ENCODE measurements around the gene TMEM198. TPM values are rescaled to one million over a fixed set of nuclear protein-coding genes. Genes with fewer than 3 reads are reported as not detected.
A peak's percentile ranks its signal among the peaks of the same experiment; 100 is the strongest.

The TMEM198 gene
- total RNA-seq, 1 donor from 2014 or later = 8.2 TPM

DNA sequence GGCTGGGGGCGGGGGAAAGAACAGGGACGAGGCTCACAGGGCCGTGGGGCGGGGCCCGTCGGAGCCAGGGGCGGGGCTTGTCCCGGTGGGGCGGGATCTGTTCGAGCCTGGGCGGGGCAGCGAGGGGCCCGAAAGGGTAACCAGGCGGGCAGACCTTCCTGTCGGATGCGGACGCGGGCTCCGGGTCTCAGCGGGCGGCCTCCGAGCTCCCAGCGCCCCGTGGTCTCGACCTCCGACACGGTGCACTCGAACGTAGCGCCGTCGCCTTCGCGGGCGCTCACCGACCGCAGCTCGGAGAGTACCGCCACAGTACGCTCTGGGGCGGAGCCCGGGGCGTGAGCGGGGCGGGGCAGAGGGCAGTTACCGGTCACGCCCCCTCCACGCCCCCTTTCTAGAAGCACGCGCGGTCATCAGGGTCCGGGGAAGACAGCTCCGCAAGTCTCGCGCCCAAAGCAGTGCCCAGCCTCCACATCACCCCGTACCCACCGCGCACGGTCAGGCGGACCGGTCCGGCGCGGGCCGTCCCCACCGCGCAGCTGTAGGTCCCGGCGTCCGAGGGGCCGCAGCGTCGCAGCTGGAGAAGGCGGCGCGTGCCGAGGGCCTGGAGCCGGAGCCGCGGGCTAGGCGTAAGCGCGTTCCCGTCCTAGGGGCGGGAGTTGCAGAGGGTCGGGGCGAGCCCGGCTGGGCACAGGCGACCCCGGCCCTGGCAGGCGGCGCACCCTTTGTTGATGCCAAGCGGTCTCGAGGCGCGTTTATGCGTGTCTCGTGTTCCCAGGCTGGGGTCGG is 8.7 kb downstream of the TMEM198 start:
- Mint-ChIP-seq H3K36me3 (ENCODE audit: insufficient read depth) (peaks cover 15% of the 10 kb centered on the region), H3K9me3 (ENCODE audit: low read depth) (no peaks in the 10 kb centered on the region), H3K4me3 (ENCODE audit: low read depth) (peak overlapping the region; percentile 74), H3K27me3 (peaks cover 41% of the 10 kb centered on the region), H3K4me1 (ENCODE audit: low read depth) (peaks cover 3% of the 10 kb centered on the region), H3K27ac (no peak overlapping the region)
- DNase-seq (ENCODE audit: low spot score, unreplicated experiment) = peak; percentile 83
- TF ChIP-seq, protein P1, sequence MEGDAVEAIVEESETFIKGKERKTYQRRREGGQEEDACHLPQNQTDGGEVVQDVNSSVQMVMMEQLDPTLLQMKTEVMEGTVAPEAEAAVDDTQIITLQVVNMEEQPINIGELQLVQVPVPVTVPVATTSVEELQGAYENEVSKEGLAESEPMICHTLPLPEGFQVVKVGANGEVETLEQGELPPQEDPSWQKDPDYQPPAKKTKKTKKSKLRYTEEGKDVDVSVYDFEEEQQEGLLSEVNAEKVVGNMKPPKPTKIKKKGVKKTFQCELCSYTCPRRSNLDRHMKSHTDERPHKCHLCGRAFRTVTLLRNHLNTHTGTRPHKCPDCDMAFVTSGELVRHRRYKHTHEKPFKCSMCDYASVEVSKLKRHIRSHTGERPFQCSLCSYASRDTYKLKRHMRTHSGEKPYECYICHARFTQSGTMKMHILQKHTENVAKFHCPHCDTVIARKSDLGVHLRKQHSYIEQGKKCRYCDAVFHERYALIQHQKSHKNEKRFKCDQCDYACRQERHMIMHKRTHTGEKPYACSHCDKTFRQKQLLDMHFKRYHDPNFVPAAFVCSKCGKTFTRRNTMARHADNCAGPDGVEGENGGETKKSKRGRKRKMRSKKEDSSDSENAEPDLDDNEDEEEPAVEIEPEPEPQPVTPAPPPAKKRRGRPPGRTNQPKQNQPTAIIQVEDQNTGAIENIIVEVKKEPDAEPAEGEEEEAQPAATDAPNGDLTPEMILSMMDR (IDR thresholded peaks at IDR 0.05; ENCODE audit: unreplicated experiment) = no peak

GRCh38 chr2:219553168-219553417 is 9.3 kb downstream of the TMEM198 start:
- Mint-ChIP-seq H3K36me3 (ENCODE audit: insufficient read depth) (peaks cover 14% of the 10 kb centered on the region), H3K27ac (no peak overlapping the region), H3K27me3 (peaks cover 40% of the 10 kb centered on the region), H3K9me3 (ENCODE audit: low read depth) (no peaks in the 10 kb centered on the region), H3K4me3 (ENCODE audit: low read depth) (peak overlapping the region; percentile 60), H3K4me1 (ENCODE audit: low read depth) (peaks cover 3% of the 10 kb centered on the region)
- no peak for DNase-seq (ENCODE audit: low spot score, unreplicated experiment)
- TF ChIP-seq, protein P1 (IDR thresholded peaks at IDR 0.05; ENCODE audit: unreplicated experiment) = no peak

DNA sequence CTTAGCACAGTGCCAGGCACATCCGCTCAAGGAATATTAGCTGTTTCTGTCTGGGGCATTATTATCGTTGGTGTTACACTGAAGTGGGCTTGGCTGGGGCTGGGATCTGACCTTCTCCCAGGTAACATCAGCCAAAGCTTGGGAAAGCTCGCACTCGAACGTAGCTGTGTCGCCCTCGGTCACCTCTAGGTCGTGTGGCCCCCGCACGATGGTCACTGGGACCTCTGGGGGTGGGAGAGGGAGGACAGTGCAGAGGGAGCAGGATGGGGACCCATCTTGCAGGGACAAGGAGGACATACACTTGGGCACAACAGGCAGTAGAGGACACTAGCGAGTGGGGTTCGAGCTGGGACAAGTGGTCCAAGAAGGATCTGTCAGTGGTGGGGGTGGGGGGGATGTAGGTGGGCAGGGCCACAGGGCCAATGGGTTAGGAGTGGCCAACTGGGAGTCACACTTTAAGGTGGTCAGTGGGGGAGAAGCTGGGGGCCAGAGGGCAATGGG is 9.7 kb downstream of the TMEM198 start:
- no peaks in the 10 kb centered on the region for H3K9me3 Mint-ChIP-seq (ENCODE audit: low read depth)
- peak overlapping the region; percentile 60 for H3K4me3 Mint-ChIP-seq (ENCODE audit: low read depth)
- TF ChIP-seq, protein P1 (IDR thresholded peaks at IDR 0.05; ENCODE audit: unreplicated experiment) = no peak
- H3K27ac Mint-ChIP-seq = peak overlapping the region; percentile 49
- H3K27me3 Mint-ChIP-seq = peaks cover 36% of the 10 kb centered on the region
- DNase-seq (ENCODE audit: low spot score, unreplicated experiment) = no peak
- H3K4me1 Mint-ChIP-seq (ENCODE audit: low read depth) = peaks cover 3% of the 10 kb centered on the region
- H3K36me3 Mint-ChIP-seq (ENCODE audit: insufficient read depth) = peaks cover 10% of the 10 kb centered on the region

DNA sequence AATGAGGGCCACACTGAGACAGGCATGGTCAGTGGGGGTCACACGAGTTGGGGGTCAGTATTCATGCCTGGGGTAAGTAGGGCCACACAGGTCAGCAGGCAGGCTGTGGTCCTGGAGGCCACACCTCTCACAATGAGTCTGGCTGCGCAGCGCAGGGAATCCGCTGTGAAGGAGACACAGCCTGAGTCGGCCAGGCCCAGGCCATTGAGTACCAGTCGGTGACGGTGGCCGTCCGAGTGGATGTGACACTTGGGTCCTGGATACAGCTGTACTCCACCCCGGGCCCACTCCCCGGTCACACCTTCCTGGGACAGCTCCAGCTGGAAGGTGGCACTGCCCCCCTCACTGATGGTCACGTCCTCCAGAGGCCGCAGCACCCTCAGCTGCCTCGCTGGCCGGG is 10.5 kb downstream of the TMEM198 start:
- TF ChIP-seq, protein P1 (IDR thresholded peaks at IDR 0.05; ENCODE audit: unreplicated experiment) = no peak
- Mint-ChIP-seq H3K4me1 (ENCODE audit: low read depth) (peaks cover 3% of the 10 kb centered on the region), H3K36me3 (ENCODE audit: insufficient read depth) (peaks cover 11% of the 10 kb centered on the region), H3K9me3 (ENCODE audit: low read depth) (no peaks in the 10 kb centered on the region), H3K4me3 (ENCODE audit: low read depth) (no peak overlapping the region), H3K27me3 (peaks cover 29% of the 10 kb centered on the region), H3K27ac (no peak overlapping the region)
- no peak for DNase-seq (ENCODE audit: low spot score, unreplicated experiment)

DNA sequence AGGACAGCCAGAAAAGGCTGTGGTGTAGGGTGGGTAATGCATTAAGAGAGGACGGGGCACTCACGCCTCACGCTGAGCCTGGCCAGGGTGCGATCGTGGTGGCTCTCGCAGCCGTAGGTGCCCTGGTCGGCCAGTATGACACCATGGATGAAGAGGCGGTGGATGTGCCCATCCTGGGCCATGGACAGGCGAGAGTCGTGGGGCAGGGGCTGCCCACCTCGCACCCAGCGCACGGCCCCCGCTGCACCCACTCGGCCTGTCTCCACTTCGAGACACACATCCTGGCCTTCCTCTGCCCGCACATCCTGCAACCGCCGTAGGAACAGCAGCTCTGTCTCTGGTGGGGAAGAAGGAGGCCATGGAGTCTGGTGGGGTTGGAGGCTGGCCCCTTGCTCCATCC is 12.1 kb downstream of the TMEM198 start:
- Mint-ChIP-seq H3K36me3 (ENCODE audit: insufficient read depth) (peaks cover 13% of the 10 kb centered on the region), H3K4me1 (ENCODE audit: low read depth) (peaks cover 5% of the 10 kb centered on the region), H3K27ac (no peak overlapping the region), H3K9me3 (ENCODE audit: low read depth) (no peaks in the 10 kb centered on the region), H3K27me3 (peaks cover 17% of the 10 kb centered on the region), H3K4me3 (ENCODE audit: low read depth) (no peak overlapping the region)
- TF ChIP-seq, protein P1 (IDR thresholded peaks at IDR 0.05; ENCODE audit: unreplicated experiment) = no peak
- no peak for DNase-seq (ENCODE audit: low spot score, unreplicated experiment)
